GM19328 (cell line): ENCODE data around the gene TRIM23.

ENCODE experiments used
- ATAC-seq: cut with Tn5 transposase; IDR thresholded peaks from one replicate; pipeline ENCODE4 v1.9.1; 2021; ENCODE audit warnings: mild to moderate bottlenecking, moderate library complexity; ENCODE audit not compliant: unreplicated experiment

TRIM23 gene

DNA sequence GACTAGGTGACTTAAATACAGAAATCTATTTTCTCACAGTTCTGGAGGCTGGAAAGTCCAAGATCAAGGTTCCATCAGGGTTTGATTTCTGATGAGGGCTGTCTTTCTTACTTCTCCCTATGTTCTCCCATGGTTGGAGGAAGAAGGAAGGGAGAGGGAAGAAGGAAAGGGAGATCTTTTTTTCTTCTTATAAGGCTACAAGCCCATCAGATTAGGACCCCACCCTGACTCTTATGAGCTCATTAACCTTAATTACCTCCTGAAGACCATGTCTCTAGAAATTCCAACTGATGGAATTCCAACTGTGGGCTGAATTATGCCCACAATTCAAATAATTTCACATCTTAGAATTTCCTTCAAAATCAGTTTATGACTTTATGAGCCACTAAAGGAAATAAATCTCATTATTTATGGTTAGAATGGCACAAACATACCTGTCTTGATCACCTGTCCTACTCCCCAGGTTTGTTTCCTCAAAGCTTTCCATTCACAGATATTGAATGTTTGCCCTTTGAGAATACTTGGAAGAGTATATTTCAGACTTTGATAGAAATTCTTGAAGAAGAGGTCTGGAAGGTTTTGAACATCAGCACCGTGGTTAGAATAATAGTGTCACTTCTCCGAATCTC is 53.4 kb downstream of the TRIM23 start:
- ATAC-seq = no peak

DNA sequence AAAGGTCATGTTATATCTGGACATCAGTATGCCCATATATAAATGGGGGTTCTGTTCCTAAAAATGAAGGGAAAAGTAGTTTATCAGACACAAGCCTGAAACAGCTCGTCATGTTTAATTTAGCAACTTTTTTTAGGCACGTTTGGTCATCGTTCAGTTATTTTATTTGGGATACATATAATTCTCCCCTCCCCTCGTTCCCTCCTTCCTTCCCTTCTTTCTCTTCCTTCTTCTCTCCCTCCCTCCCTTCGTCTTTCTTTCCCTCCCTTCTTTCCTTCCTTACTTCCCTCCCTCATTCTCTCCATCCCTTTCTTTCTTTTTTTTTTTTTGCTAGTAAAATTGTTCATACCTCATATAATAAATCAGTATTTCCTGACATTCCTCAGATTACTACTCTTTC is 57.6 kb downstream of the TRIM23 start:
- no peak for ATAC-seq

DNA sequence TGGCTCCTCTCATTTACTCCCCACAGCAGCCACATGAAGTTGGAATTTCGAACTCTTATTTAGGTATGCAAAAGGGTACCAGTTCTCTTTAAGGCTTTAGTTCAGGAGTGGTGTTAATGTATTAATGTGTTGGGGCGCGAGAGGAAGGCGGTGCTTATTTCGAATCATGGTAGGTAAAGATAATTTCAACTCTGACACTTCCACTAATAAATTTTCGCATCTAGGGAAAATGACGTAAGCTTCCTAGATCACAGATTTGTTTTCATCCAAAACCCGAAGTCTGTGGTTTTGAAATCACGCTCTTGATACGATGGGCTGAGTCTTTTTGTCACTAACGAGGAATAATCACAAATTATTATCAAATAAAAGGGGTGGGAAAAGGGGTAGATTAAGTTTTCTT is 60.4 kb downstream of the TRIM23 start:
- ATAC-seq = no peak

DNA sequence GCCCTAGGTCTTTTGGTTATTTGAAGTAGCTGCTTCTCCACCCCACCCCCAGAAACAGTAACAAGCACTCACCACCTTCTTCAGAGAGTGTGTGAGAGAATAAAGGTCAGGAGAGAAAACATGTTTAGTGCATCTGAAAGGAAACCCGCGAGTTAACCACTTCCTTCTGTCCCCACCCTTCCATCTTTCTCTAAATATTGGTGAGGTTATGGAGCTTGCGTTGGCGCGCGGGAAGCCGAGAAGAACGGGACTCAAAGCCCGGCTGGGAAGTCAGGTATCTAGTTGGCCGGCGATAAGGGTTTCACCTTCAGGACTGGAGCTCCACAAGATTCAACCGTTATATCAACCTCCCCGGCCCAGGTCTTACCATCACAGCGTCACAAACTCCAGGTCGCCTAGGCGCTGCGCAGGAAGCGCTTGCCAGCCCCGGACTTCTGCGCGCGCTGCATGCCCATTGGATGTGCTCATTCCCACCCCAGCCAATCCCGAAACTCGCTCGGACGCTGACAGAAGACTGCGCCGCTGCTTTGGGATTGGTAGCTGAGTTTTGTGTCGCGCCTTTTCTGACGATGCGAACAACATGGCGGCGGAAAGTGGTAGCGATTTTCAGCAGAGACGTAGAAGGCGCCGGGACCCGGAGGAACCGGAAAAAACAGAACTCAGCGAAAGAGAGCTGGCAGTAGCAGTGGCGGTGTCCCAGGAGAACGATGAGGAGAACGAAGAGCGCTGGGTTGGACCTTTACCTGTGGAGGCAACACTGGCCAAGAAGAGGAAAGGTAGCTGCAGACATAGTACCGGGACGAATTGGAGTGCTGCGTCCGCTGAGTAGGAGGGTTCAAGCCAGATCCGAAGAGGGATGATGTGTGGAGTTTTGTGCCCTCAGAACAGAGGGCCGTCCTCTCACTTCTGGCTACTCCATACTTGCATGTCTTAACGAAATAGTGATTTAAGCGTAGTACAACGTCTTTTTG is 61.1 kb downstream of the TRIM23 start, which contains the start of the genes CENPK and PPWD1:
Gene CENPK (minus strand): TSS at position 438 of the 971 bp plus-strand sequence. CDS start 8,261 bp downstream, outside the sequence.
Gene PPWD1 (plus strand): TSS at position 566 of the 971 bp plus-strand sequence. CDS start 15 bp downstream, at position 581.
- peak; percentile 99 for ATAC-seq

DNA sequence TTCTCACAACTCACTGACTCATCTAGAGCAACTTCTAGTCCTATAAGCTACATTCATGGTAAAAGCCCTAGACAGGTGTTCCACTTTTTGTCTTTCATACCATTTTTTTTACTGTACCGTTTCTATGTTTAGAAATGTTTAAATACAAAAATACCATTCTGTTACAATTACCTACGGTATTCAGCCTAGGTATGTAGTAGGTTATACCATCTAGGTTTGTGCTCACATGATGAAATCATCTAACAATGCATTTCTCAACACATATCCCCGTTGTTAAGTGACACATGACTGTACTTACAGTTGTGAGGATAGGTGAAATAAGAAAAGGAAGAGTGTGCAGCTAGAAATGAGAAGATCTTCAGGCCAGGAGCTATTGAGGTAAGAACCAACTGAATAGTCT is 67.4 kb downstream of the TRIM23 start:
- no peak for ATAC-seq

DNA sequence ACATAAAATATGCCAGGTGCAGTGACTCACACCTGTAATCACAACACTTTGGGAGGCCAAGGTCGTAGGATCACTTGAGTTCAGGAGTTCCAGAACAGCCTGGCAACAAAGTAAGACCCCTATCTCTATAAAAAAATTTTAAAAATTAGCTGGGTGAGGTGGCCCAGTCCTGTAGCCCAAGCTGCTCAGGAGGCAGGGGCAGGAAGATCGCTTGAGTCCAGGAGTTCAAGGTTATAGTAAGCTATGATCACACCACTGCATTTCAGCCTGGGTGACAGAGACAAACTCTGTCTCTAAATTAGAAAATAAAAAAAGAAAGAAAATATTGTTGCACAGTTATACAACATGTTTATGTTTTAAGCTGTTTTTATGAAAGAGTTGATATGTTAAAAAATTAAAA is 68.0 kb downstream of the TRIM23 start:
- ATAC-seq = no peak

DNA sequence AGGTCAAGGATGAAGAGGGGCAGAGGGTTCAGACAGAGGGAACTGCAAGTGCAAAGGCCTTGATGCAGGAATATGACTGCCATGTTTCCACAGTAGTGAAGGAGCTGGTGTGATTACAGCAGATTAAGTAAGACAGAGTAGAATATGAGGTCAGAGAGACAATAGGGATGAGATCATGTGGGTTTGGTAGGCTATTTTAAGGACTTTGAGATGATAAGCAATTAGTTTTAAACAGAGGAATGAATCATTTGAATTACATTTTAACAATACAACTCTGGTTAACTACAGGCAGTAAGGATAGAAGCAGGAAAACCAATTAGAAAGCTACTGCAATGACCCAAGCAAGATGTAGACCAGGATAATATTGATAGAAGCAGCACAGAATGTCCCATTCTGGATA is 68.8 kb downstream of the TRIM23 start:
- no peak for ATAC-seq

DNA sequence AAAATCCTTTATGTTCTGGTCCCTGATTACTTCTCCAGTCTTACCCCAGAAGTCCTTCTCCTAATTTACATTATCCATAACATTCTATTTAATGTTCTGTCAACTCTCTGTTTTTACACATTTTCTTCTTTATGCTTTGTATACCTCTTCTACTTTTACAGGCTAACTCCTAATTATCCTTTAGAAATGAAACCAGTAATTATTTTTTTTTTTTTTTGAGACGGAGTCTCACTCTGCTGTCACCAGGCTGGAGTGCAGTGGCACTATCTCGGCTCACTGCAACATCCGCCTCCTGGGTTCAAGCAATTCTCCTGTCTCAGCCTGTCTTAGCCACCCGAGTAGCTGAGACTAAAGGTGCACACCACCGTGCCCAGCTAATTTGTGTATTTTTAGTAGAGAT is 70.2 kb downstream of the TRIM23 start:
- ATAC-seq = no peak

DNA sequence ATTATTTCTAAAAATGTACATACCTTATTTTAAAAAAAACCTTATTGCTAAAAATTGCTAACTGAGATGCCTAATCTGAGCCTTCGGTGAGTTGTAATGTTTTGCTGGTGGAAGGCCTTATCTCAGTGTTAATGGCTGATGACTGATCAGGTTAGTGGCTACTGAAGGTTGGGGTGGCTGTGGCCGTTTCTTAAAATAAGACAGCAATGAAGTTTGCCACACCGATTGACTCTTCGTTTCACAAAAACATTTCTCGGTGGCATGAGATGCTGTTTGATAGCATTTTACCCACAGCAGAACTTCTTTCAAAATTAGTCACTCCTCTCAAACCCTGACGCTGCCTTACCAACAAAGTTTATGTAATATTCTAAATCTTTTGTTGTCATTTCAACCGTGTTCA is 75.9 kb downstream of the TRIM23 start:
- no peak for ATAC-seq

DNA sequence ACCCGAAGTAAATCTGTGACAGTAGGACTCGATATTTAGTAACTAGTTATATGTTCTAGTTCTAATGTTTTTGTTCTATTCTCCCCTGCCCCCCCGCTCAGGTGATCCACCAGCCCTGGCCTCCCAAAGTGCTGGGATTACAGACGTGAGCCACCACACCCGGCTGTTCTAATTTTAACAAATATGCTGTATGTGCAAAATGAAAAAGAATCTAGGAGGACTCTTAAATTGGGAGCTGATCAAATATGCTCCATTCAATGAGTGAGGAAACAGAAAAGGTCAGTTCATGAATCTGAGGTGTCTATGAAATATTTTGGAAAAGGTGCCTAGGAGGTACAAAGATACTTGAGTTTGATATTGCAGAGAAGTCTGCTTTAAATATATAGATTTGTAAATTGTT is 78.0 kb downstream of the TRIM23 start:
- ATAC-seq = no peak

DNA sequence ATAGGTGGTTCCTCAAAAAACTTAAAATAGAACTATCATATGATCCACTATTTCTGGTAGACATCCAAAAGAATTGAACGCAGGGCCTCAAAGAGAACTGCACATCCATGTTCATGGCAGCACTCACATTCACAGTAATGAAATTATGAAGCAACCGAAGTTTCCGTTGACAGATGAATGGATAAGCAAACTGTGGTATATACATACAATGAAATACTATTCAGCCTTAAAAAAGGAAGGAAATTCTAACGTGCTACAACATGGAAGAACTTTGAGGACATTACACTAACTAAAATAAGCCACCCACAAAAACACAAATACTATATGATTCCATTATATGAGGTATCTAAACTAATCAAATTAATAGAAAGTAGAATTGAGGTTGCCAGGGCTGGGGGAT is 79.7 kb downstream of the TRIM23 start:
- no peak for ATAC-seq

DNA sequence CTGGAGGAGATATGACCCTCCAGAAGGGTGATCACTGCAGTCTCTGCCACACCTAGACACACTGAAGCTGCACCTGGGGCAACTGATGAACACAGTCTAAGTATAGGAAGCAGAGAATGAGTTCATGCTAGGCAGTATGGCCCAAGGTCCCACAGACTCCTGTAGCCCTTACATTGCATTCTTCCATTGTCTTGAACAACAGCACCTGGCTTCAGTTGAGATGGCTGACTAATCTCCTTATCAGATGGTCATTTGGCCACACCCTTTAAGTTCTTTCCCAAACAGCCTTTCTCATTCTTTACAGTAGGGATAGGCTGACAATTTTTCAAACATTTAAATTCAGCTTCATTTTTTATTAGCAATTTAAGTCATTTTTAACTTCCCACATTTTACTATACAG is 84.3 kb downstream of the TRIM23 start:
- ATAC-seq = no peak
